Keratinocyte (primary cell): ENCODE measurements around the gene CHRNA7. TPM values are rescaled to one million over a fixed set of nuclear protein-coding genes. Genes with fewer than 3 reads are reported as not detected.

Source experiments
- DNase-seq: peaks from one replicate; pipeline ENCODE4 v3.0.0-alpha.2; 2011; ENCODE audit warnings: low read depth, missing footprints, low spot score
- FAIRE-seq: peaks from 2 replicates; lab custom pipeline; 2011; peaks lifted over from hg19 to GRCh38; lab: Jason Lieb, UNC
- H2AFZ ChIP-seq: 2 replicates; pipeline ENCODE4 v1.6.0; 2012; ENCODE audit warnings: low read length, control low read depth, inconsistent platforms; ENCODE audit not compliant: control insufficient read depth
- H3K27ac ChIP-seq: 2 replicates; pipeline ENCODE4 v1.5.1; 2011; ENCODE audit warnings: low read length; ENCODE audit not compliant: control insufficient read depth, insufficient read depth
- H3K27me3 ChIP-seq: 3 replicates; pipeline ENCODE4 v1.6.0; 2011; ENCODE audit warnings: low read length; ENCODE audit not compliant: control insufficient read depth, insufficient read depth; ENCODE audit errors: extremely low read depth
- H3K36me3 ChIP-seq, 2 experiments: 2 replicates in 1 of 2; 3 replicates in 1 of 2; pipeline ENCODE4 v1.5.1; 2011; ENCODE audit warnings: low read length in 2 of 2, mild to moderate bottlenecking in 1 of 2; ENCODE audit not compliant: control insufficient read depth in 2 of 2, insufficient read depth in 2 of 2; ENCODE audit errors: extremely low read depth in 1 of 2
- H3K4me1 ChIP-seq: 3 replicates; pipeline ENCODE4 v1.5.1; 2011; ENCODE audit warnings: low read length; ENCODE audit not compliant: control insufficient read depth, insufficient read depth; ENCODE audit errors: extremely low read depth
- H3K4me2 ChIP-seq: 3 replicates; pipeline ENCODE4 v1.6.0; 2011; ENCODE audit warnings: low read depth, low read length; ENCODE audit not compliant: control insufficient read depth, insufficient read depth; ENCODE audit errors: extremely low read depth
- H3K4me3 ChIP-seq, 3 experiments: fragments of 200-600 bp in 1 of 3; sonication (generic) in 1 of 3; 2 replicates in 2 of 3; 3 replicates in 1 of 3; pipeline ENCODE4 v1.5.1; 2011 to 2016; ENCODE audit warnings: low read length in 3 of 3, mild to moderate bottlenecking in 3 of 3, control low read depth in 2 of 3, inconsistent platforms in 1 of 3, low read depth in 1 of 3, mixed read lengths in 1 of 3, mixed run types in 1 of 3, moderate library complexity in 1 of 3; ENCODE audit not compliant: control insufficient read depth in 2 of 3, insufficient read depth in 2 of 3; ENCODE audit errors: extremely low read depth in 1 of 3
- H3K79me2 ChIP-seq: 2 replicates; pipeline ENCODE4 v1.6.0; 2012; ENCODE audit warnings: low read length; ENCODE audit not compliant: control insufficient read depth, insufficient read depth
- H3K9ac ChIP-seq: 3 replicates; pipeline ENCODE4 v1.6.0; 2011; ENCODE audit warnings: low read length; ENCODE audit not compliant: control insufficient read depth, insufficient read depth; ENCODE audit errors: extremely low read depth
- H3K9me1 ChIP-seq: 3 replicates; pipeline ENCODE4 v1.6.0; 2011; ENCODE audit warnings: low read length; ENCODE audit not compliant: control insufficient read depth, insufficient read depth; ENCODE audit errors: extremely low read depth
- H3K9me3 ChIP-seq: 2 replicates; pipeline ENCODE4 v1.5.1; 2012; ENCODE audit warnings: low read depth, low read length; ENCODE audit not compliant: control insufficient read depth
- H4K20me1 ChIP-seq: 3 replicates; pipeline ENCODE4 v1.6.0; 2011; ENCODE audit warnings: low read length; ENCODE audit not compliant: control insufficient read depth, insufficient read depth; ENCODE audit errors: extremely low read depth
- CTCF ChIP-seq, 3 experiments: IDR thresholded peaks in 1 of 3; conservative IDR thresholded peaks in 1 of 3; optimal IDR thresholded peaks in 1 of 3; 2 replicates in 2 of 3; 3 replicates in 1 of 3; pipeline versions ENCODE3 to v1.5.1; 2011; ENCODE audit warnings: low read length in 3 of 3, mild to moderate bottlenecking in 3 of 3, moderate library complexity in 2 of 3, control low read depth in 1 of 3, inconsistent platforms in 1 of 3; ENCODE audit not compliant: insufficient read depth in 2 of 3; ENCODE audit errors: extremely low read depth in 1 of 3
- EZH2 ChIP-seq: IDR thresholded peaks from one replicate; pipeline ENCODE4 v1.6.1; 2012; ENCODE audit warnings: inconsistent platforms, mild to moderate bottlenecking, low read length, moderate library complexity
- dilution Hi-C: fragments of 300-500 bp; cut with MboI; formaldehyde crosslinking; loops from one replicate; pipeline ENCODE4 v1.7.0; 2020; ENCODE audit warnings: low sequenced_read_pairs; ENCODE audit not compliant: extremely low pct_ligation_motif_present
- polyA plus RNA-seq, 5 experiments: library from polyadenylated mRNA; depleted of rRNA in 3 of 5; stranded (reverse) in 3 of 5; stranded (forward) in 1 of 5; unstranded in 1 of 5; fragments of >200 nt; gene quantifications; 1 replicate in 1 of 5; 2 replicates in 3 of 5; 3 replicates in 1 of 5; pipeline versions ENCODE4 v1.2.1 to v1.2.3, GENCODE V29; 2011 to 2012; ENCODE audit warnings: missing spikeins in 2 of 5, low read depth in 1 of 5, low replicate concordance in 1 of 5

CHRNA7 gene
- polyA plus RNA-seq, 1 donor (not counting 4 experiments of a cell fraction or from before 2014, with no cell fraction given): 0.93 TPM

- Histone ChIP-seq H3K4me1 (no peaks in the 10 kb centered on the region), H2AFZ (no peak overlapping the region), H3K4me3 (no peak overlapping the region), H3K36me3 (no peaks in the 10 kb centered on the region), H3K27me3 (no peaks in the 10 kb centered on the region), H3K9me1 (no peaks in the 10 kb centered on the region), H3K9ac (no peak overlapping the region), H4K20me1 (no peaks in the 10 kb centered on the region), H3K27ac (no peak overlapping the region), H3K79me2 (no peaks in the 10 kb centered on the region), H3K9me3 (no peaks in the 10 kb centered on the region), H3K4me2 (no peak overlapping the region)
- no peak for DNase-seq
- no peak for TF ChIP-seq CTCF (optimal IDR thresholded peaks at IDR 0.05 in 1 of 3, IDR thresholded peaks at IDR 0.05 in 1 of 3, conservative IDR thresholded peaks at IDR 0.05 in 1 of 3; ENCODE audit: extremely low read depth in 1 of 3, insufficient read depth in 2 of 3, low read length in 3 of 3)
- no peak for TF ChIP-seq EZH2
- FAIRE-seq: no peak
- dilution Hi-C loops: no loop called here
These were observed 68.9 kb downstream of the CHRNA7 start for GRCh38 chr15:32099097-32099785.

- Histone ChIP-seq H2AFZ (no peak overlapping the region), H3K4me2 (no peak overlapping the region), H3K27ac (no peak overlapping the region), H3K36me3 (no peaks in the 10 kb centered on the region), H3K4me1 (no peaks in the 10 kb centered on the region), H3K9me3 (no peaks in the 10 kb centered on the region), H3K9me1 (no peaks in the 10 kb centered on the region), H3K79me2 (no peaks in the 10 kb centered on the region), H3K27me3 (no peaks in the 10 kb centered on the region), H4K20me1 (no peaks in the 10 kb centered on the region), H3K9ac (no peak overlapping the region), H3K4me3 (no peak overlapping the region)
- DNase-seq (no peak), FAIRE-seq (no peak)
- dilution Hi-C loops: no loop called here
- TF ChIP-seq EZH2 (no peak), CTCF (optimal IDR thresholded peaks at IDR 0.05 in 1 of 3, IDR thresholded peaks at IDR 0.05 in 1 of 3, conservative IDR thresholded peaks at IDR 0.05 in 1 of 3; ENCODE audit: extremely low read depth in 1 of 3, insufficient read depth in 2 of 3, low read length in 3 of 3) (no peak)
These were observed 69.8 kb downstream of the CHRNA7 start for GRCh38 chr15:32099956-32100684.
